Adrenal gland (tissue), 12 donors: ENCODE data around the gene ITIH6. TPM values are rescaled to one million over a fixed set of nuclear protein-coding genes. Genes with fewer than 3 reads are reported as not detected.
"Not testable (repeated sequence)": the region's sequence is repeated elsewhere in the genome, so short reads cannot be mapped to it uniquely, and the experiment has no call there.

ENCODE experiments used
- DNase-seq, 7 donors: peaks; one replicate each; pipeline ENCODE4 v3.0.0-alpha.2; 2019 to 2020
- H3K27ac ChIP-seq, 5 donors: fragments of 200-600 bp; sonication (generic) in 4 of 5; 1 replicate in 3 of 5; 2 replicates in 2 of 5; pipeline versions ENCODE4 v1.5.1 to v1.8.0; 2016 to 2020; ENCODE audit warnings: mild to moderate bottlenecking in 1 of 5
- H3K27me3 ChIP-seq: fragments of 200-600 bp; 2 replicates; pipeline ENCODE4 v1.8.0; 2021
- H3K36me3 ChIP-seq, 2 donors: fragments of 200-600 bp; replicated peaks in 1 of 2; 1 replicate in 1 of 2; 2 replicates in 1 of 2; pipeline versions ENCODE4 v1.5.1 to v1.8.0; 2018 to 2022
- H3K4me1 ChIP-seq, 2 donors: fragments of 200-600 bp; replicated peaks in 1 of 2; 1 replicate in 1 of 2; 2 replicates in 1 of 2; pipeline versions ENCODE4 v1.5.1 to v1.8.0; 2018 to 2021
- H3K4me3 ChIP-seq, 4 donors: fragments of 200-600 bp; sonication (generic) in 3 of 4; one replicate each; pipeline ENCODE4 v1.5.1; 2016 to 2018
- H3K9me3 ChIP-seq, 3 donors: fragments of 200-600 bp; sonication (generic) in 1 of 3; replicated peaks in 1 of 3; 1 replicate in 2 of 3; 2 replicates in 1 of 3; pipeline versions ENCODE4 v1.5.1 to v1.8.0; 2016 to 2021
- CTCF ChIP-seq, 6 experiments: fragments of 450-650 bp in 4 of 6; fragments of 200-600 bp in 2 of 6; sonication (generic) in 1 of 6; IDR thresholded peaks; 1 replicate in 5 of 6; 2 replicates in 1 of 6; pipeline versions ENCODE4 v1.5.1 to v1.8.0; 2016 to 2021; ENCODE audit warnings: antibody characterized with exemption in 6 of 6, mild to moderate bottlenecking in 2 of 6, moderate library complexity in 1 of 6
- POLR2A ChIP-seq, 2 donors: fragments of 450-650 bp; IDR thresholded peaks; one replicate each; pipeline ENCODE4 v1.6.1; 2017; ENCODE audit warnings: antibody characterized with exemption in 2 of 2, mild to moderate bottlenecking in 2 of 2, moderate library complexity in 1 of 2
- WGBS, 4 donors: extraction: QIAGEN DNeasy Blood & Tissue Kit in 2 of 4; methylation state at CpG; one replicate each; pipeline versions ENCODE4 v1.1.5 to v1.1.7; 2013 to 2017; 5-methylcytosine and 5-hydroxymethylcytosine counted together
- intact Hi-C, 2 donors: fragments of 100-400 bp; cut with DNase I; formaldehyde crosslinking; loops; one replicate each; pipeline versions ENCODE4 v1.14.1 to v1.15.0; 2022 to 2023
- polyA plus RNA-seq, 3 donors: library from polyadenylated mRNA; stranded (reverse); fragments of 200-250 nt in 2 of 3; fragments of 350-450 nt in 1 of 3; fragmentation: Illumina TruSeq in 1 of 3; extraction: RNeasy Lipid Tissue Mini Kit (QIAGEN cat#74804) in 1 of 3; gene quantifications; one replicate each; pipeline ENCODE4 v1.2.3, GENCODE V29; 2013 to 2014
- total RNA-seq, 9 donors: library from RNA; depleted of rRNA in 4 of 9; stranded (reverse); fragments of >200 nt in 4 of 9; fragments of 120-200 nt in 1 of 9; fragmentation: NEBNext Ultra II Directional in 1 of 9; extraction: Animal tissue kit (Norgen Biotek cat#: 25700) in 1 of 9; gene quantifications; one replicate each; pipeline versions ENCODE4 v1.1.0 to v1.2.4, GENCODE V29; 2013 to 2023
- donor health status: healthy with polysubstance abuse.
- donor health status: Bipolar disorder and iron deficiency.
- donor health status: DM: yes; HTN: yes; CAD: no.
- donor health status: DM: no; HTN: no; CAD: no.
- donor health status: DM: no; HTN: no; CAD: no.
- donor health status: DM: yes; HTN: yes; CAD: no.

ITIH6 gene
- total and polyA plus RNA-seq, 12 donors, result under 0.01 TPM; not detected in 11

GRCh38 chrX:54799046-54799445 is 991 bp upstream of the ITIH6 start:
- DNase-seq, result no peak
- Histone ChIP-seq H3K4me3 (no peak overlapping the region), H3K27ac (no peak overlapping the region), H3K9me3 (no peaks in the 10 kb centered on the region), H3K36me3 (no peaks in the 10 kb centered on the region), H3K27me3 (peaks cover 6% of the 10 kb centered on the region), H3K4me1 (no peaks in the 10 kb centered on the region)
- TF ChIP-seq CTCF (IDR thresholded peaks at IDR 0.05), result no peak
- TF ChIP-seq POLR2A (IDR thresholded peaks at IDR 0.05), result no peak
- WGBS, 4 donors, result 81 to 94% (median 85%) methylated on average over 2 of the region's 2 CpGs; no CpG with 5 or more reads in 1 of the 4 donors
- intact Hi-C loops, result no loop called here

GRCh38 chrX:54794795-54795194 is 3.3 kb downstream of the ITIH6 start:
- intact Hi-C loops, result no loop called here
- no peaks in the 10 kb centered on the region for H3K9me3 ChIP-seq
- no peaks in the 10 kb centered on the region for H3K36me3 ChIP-seq
- H3K4me1 ChIP-seq, result no peaks in the 10 kb centered on the region
- no peak overlapping the region for H3K27ac ChIP-seq
- no peak for DNase-seq
- WGBS, 4 donors, result 58 to 92% (median 76%) methylated on average over 4 of the region's 4 CpGs
- H3K27me3 ChIP-seq, result peaks cover 9% of the 10 kb centered on the region
- no peak overlapping the region for H3K4me3 ChIP-seq
- TF ChIP-seq POLR2A (IDR thresholded peaks at IDR 0.05) (no peak), CTCF (IDR thresholded peaks at IDR 0.05) (no peak)

- WGBS, 4 donors, result 0 to 17% (median 0%) methylated on average over 1 of the region's 1 CpG; no CpG with 5 or more reads in 1 of the 4 donors
- DNase-seq, result no peak
- intact Hi-C loops, result no loop called here
- Histone ChIP-seq H3K27ac (no peak overlapping the region), H3K4me3 (no peak overlapping the region), H3K4me1 (no peaks in the 10 kb centered on the region), H3K9me3 (no peaks in the 10 kb centered on the region), H3K27me3 (peaks cover 9% of the 10 kb centered on the region), H3K36me3 (no peaks in the 10 kb centered on the region)
- no peak for TF ChIP-seq CTCF (IDR thresholded peaks at IDR 0.05)
- no peak for TF ChIP-seq POLR2A (IDR thresholded peaks at IDR 0.05)
Observed at GRCh38 chrX:54794028-54794427, 4.0 kb downstream of the ITIH6 start.

GRCh38 chrX:54789405-54789804 is 8.7 kb downstream of the ITIH6 start:
- DNase-seq, result not testable (repeated sequence)

GRCh38 chrX:54788446-54788845 is 9.6 kb downstream of the ITIH6 start:
- intact Hi-C loops, result no loop called here
- TF ChIP-seq CTCF (IDR thresholded peaks at IDR 0.05), result no peak
- TF ChIP-seq POLR2A (IDR thresholded peaks at IDR 0.05), result no peak
- Histone ChIP-seq H3K9me3 (no peaks in the 10 kb centered on the region), H3K4me1 (no peaks in the 10 kb centered on the region), H3K27ac (no peak overlapping the region), H3K36me3 (no peaks in the 10 kb centered on the region), H3K4me3 (no peak overlapping the region), H3K27me3 (peaks cover 3% of the 10 kb centered on the region)
- no peak for DNase-seq
- 76 to 95% (median 85%) methylated on average over 5 to 9 of the region's 9 CpGs for WGBS, 4 donors

More at GRCh38 chrX:54789405-54789804, 8.7 kb downstream of the ITIH6 start:
- WGBS, 4 donors, result 63 to 80% (median 67%) methylated on average over 4 of the region's 5 CpGs
- H3K36me3 ChIP-seq, H3K4me3 ChIP-seq, H3K9me3 ChIP-seq, intact Hi-C loops, H3K27ac ChIP-seq, H3K27me3 ChIP-seq, H3K4me1 ChIP-seq: not testable (repeated sequence)
